SKM-1 treated with dmso at 0.1 percent for 144 hours (cell line): ENCODE measurements around the gene ETV3L.

ENCODE experiments used
- DNase-seq: peaks from one replicate; lab custom pipeline; 2025; ENCODE audit not compliant: unreplicated experiment; lab: John Stamatoyannopoulos, UW

ETV3L gene

DNA sequence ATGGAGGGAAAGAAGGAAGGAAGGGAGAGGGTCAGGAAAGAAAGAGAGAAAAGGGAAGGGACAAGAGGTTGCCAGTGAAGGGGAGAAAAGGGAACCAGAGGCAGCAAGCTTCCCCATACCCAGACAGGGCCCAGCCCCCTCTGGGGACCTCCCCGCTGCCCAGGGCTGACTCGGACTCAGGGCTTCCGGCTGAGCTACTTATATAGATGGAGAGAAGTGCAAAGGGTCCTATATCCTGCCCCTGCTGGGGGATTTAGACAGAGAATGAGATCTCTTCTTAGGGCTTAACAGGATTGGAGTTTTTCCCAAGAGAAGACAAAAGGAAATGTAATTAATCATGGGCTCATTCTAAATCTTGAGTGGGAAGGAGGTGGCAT lies at the start of gene ETV3L:
Gene ETV3L, minus strand, starts transcription at position 176 of the 377 bp plus-strand sequence. CDS start 285 bp downstream, outside the sequence.
- DNase-seq: peak; percentile 75

DNA sequence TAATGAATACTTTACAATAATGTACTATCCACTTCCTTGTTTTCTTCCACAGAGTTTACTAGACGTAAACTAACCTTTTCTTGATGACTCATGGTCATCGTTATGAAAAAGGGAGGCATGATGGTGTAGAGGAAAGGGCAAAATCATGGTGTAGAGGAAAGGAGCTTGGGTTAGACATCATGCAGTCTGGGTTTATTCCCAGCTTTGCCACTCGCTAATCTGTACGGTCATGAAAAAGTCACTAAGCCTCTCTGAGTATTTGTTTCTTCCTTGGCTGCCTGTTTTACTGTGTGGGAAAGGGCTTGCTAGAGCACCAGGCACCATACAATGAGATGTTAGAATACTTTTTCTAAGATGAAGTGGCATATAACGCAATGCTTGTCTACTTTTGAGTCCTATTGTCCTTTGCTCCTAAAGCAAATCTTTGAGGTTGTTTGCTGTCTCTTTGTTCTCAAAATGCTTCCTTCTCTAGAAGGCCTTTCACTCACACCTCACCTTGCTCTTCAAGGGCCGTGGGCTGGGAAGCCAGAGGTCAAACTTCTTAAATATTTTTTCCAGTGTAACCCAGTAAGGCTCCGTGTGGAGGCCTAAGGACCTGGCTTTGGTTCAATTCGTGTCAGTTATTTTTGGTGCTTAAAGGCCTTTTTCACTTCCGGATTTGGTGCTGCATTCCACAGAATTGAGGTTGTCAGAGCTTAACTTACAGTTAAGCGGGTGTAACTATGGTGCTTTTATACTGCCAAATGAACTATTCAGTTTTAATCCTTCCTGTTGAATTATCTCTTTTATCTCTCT lies 48.5 kb upstream of the ETV3L start:
- peak; percentile 26 for DNase-seq

DNA sequence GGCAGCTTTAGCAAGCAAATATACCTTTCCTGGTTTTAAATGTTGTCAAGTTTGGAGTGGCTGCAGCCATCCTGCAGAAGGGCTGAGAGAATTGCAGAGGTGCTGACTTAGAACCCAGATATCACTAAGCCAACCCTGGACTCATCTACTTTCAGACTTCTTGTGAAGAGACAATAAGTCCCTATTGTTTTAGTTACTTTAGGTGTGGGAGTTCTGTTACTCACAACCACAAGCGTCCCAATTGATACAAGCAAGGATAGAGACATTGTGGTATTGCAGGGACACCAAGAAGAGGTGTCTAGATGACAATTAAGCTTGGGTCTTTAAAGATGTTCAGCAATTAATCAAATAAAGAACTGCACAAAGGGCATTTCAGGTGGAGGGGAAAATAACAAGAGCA lies 47.4 kb upstream of the ETV3L start:
- DNase-seq: no peak

DNA sequence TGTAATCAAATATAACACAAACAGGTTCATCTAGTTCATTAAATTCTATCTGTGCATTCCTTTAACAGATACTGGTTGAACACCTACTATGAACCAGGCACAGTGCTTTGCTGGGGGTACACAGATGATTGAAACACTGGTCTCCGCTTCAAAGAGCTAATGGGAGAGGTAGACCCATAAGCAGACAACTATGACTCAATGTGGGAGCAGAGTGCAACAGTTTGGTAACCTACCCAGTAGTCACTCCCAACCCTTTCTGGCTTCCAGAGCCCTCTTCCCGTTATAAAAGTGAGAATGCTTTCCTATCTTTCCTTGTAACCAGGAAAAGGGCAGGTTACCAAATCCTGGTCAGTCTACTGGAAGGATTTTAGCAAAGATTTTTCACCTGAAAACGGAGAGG lies 46.6 kb upstream of the ETV3L start:
- no peak for DNase-seq

DNA sequence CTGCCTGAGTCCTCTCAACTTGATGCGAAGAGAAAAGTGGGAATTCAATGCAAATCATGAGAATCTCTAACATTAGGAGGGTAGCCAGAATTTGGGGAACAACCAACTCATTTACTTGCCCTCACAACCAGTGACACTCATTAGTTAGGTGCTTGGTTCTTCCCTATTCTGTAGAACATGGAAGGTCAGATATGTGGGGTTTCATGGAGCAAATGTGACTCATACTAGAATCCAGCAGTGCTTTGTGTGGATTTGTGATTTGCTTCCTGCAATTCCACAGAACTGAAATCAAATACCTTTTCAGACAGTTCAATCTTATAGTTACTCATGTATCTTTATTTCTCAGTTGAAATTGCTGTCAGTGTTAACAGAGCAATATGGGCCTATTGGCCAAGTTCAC lies 45.5 kb upstream of the ETV3L start:
- no peak for DNase-seq

DNA sequence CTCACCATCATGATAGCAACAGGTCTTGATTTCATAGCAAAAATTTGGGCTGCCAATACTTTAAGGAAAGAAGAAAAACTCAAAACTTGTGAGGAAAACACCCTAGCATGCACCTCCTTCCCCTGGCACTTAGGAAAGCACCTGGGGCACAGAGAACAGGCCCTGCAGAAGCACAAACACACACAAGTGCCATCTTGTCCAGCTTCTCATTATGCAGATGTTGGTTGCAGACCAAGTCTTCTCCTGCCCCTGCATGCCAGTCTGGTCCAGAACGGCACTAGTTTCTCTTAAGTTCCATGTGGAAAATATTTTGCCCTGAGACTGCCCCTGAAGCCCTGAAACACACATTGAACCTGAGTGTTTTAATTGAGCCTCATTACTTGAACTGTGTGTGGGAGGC lies 44.9 kb upstream of the ETV3L start:
- no peak for DNase-seq

DNA sequence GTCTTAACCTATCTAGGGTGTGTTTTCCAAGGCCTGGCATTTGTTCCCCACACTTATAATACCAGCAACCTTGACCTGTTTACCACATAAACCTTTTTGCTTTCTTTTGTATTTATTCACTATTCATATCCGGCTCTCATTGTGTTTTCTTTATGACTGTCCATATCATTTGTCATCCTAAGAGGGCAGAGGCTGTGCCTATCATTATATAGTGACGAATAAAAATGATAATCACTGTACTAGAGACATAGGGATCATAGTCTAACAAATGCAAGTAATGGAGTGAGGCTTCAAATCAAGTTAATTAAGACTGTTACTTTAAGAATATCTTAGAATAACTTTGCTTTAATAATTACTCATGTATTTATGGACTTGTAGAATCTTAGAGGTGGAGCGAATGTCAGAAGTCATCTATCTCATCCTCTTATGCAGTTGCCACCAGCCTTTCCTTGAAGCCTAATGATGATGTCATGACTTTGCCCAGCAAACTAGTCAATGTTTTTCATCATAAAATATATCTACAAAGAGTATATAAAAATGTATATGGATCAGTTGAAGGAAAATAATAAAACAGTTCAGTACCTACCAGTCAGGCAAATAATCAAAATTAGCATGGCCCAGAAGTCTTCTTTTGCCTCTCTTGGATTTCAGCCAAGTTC lies 43.3 kb upstream of the ETV3L start:
- DNase-seq: no peak

DNA sequence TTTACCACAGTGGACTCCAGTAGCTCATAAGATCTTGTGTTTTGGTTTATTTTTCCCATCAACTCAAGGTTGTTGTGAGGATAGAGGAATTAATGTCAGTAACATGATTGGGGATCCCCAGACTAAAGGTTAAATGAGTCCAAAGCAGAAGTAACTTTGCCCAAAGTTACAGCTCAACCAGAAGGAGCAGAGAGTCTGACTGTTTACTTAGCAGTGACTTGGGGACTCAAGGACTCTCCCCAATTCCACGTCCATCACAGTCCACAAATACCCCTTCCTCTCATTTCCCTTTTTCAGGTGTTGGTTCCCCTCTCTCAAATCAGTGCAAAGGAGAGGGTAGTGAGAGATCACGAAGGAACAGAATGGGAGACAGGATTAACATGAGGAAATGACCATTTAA lies 42.6 kb upstream of the ETV3L start:
- DNase-seq: no peak

DNA sequence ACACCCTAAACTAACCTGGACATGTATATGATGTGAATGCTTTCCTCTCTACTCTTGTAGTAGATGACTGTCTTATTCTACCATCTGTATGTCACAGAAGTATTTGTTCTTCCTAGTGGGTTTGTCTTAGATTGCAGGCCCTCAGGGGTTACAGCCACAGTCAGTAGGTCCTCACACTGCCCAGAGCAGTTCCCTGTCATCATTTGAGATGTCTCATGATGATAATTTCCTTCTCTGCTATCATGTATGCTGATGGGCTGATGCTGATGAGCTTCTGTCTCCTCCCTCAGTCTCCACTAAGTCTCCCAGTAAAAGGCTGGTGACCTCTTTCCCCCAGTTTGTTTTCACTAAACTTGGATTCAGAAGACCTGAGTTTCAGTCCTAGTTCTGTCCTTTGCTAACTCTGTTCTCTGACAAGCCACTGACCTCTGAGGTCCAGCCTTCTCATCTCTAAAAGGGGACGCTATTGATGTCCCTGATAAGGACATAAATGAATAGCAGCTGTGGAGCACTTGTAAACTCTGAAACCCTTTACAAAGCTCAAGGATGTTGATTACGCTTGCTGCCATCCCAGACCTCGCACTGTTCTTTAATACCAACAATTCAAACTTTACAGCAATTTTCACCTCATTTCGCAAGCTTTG lies 41.7 kb upstream of the ETV3L start:
- DNase-seq: no peak

DNA sequence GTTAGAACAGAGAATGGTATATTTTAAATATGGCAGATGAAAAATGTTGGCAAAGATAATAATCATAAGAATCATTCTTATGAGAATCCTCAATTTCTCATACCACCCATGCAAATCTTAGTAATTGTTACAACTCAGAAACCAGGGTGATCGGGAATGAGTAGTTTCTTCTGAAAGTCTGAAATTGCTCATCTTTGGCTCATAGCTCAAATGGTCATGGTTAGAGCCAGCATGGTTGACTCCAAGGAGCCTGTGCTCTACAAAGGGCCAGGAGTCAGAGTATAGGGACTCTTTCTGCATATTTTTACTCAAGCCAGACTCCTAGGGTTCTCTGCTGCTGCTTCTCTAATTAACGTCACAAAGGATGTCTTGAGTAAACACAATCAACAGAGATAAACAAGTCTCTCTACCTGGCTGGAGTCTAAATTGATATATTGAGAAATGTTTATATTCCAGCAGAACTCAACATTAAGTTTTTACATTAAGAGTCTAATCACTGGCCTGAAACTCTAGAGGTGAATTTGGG lies 40.5 kb upstream of the ETV3L start:
- no peak for DNase-seq

DNA sequence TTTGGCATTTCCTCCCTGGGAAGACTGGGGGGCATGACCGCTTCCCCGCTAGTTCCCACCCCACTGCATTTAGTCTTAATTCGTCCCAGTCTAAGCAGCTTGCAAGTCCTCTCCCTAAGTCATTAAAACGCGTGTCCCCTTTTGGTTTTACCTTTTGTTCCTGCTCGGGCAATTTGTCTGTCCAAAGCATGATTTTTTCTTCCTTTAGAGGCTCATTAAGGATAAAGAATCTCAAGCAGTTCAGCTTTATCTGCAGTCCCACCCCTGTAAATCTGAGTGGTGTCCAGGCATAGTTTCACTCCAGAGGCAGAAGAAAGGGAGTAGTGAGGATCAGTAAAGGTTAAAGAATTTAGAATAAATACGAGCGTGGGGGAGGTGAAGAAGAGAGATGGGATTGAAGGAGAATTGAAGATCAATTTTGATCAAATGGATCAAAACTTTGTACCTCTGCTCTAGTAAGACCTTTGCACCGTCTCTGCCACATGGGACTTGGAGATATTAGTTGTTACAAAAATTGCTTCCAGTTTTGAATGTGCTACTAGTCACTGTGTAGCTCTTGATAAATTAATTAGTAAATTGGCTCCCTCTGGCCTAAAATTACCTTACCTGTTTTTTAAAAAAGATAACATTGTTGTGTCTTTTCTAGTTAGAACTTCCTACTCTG lies 39.6 kb upstream of the ETV3L start:
- no peak for DNase-seq

DNA sequence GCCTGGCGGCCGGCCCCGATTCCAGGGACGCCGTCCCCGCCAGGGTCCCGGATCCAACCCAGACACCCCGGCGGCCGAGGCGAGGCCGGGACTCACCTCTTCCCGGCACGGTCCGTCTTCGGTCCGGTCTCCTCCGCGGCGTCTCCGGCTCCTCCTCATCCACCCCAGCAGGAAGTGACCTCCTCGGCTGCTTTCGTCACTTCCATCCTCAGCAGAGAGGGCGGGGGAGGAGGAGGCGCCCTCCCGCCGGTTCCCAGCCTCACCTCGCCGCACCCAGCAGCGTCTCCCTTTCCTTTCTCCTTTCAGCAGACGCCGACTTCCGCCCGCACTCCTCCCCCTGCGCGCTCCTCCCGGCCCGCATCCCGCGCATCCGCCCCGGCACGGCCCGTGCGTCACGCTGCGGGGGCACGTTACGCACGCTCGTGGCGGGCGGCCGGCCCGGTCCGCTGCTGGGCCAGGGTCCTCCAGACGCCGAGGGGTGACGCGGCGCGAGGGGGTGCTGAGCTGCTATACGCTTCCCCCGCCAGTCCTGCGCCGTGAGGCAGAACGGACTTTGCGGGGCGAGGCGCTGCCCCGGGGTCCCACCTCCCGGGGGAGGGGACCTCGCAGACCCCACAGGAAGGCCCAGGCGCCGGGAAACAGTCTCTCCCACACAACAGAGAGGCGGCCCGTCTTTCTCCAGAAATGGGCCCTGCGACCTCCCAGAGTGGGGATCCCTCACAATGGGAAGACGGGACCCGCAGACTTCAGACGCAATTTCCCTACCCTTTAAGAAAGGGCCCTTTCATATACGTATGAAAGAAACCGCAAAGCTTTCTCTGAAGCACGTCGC lies 38.8 kb upstream of the ETV3L start, which contains the start of gene ETV3:
Gene ETV3, minus strand, starts transcription at position 176 of the 832 bp plus-strand sequence. CDS start 2,043 bp downstream, outside the sequence.
- peak; percentile 98 for DNase-seq

DNA sequence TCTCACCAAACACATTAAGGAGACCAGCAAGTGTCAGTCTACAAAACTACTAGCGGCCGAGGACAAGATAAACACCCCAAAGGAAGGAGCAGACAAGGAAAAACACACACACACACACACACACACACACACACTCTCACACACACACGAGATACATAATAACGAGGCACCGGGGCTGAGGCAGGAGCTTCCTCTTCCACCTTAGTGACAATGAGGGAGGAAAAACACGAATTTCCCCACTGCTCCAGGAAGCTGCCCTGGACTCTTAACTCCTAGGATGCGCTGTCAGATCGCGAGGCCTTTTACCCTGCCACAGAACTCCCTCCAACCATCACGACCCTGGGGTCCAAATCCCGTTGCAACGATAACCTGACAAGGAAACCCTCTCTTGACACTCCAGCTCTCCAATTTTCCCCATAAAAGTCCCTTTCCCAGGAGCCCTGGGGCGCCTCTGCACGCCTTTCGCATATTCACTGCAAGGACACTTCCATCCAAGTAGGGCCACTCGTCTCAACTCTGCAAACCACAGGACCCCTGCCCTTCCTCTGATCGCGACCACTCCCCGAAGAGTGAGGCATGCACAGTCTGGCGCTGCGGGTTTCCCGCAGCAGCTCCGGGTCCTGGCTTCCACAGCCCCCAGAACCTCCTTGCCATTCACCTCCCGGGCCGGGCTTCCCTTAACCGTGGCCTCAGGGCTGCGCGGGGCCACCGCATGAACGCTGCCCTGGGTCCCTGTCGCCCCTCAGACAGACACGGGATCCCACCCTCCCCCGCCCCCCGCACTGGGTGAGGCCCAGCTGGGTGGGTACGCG lies 38.0 kb upstream of the ETV3L start:
- peak; percentile 50 for DNase-seq

DNA sequence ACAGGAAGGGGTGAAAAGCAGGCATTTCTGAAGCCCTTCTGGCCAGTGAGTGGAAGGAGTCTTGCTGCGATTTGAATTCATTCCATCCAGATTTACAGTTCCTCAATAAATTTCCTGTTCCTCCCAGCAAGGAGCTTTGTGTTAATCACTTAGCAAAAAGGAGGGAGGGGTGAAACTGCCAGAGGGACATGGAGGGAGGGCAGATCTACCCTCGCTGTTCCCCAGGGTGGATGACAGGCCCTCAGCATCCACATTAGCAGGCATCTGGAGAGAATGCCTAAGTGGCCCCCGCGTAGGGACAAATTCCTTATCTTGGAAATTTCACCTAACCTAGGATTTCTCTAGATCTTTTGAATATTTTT lies 37.4 kb upstream of the ETV3L start:
- DNase-seq: no peak

DNA sequence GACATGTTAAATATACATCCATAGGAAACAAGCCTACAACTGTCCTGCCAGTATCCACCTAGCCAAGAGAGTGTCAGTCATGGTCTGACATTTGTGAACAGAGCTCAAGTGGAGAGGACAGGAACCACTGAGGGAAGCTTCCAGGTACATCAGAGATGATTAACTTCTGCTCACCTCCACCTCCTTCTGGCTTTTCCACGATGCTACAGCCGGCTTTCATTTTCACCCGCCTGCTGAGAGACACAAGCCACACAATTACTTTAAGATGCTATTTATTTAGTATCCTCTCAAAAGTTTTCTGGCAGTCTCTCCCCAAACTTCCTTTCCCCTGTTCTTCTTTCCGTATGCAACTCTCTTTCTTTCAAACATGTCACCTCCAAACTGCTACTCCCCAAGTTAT lies 36.5 kb upstream of the ETV3L start:
- no peak for DNase-seq

DNA sequence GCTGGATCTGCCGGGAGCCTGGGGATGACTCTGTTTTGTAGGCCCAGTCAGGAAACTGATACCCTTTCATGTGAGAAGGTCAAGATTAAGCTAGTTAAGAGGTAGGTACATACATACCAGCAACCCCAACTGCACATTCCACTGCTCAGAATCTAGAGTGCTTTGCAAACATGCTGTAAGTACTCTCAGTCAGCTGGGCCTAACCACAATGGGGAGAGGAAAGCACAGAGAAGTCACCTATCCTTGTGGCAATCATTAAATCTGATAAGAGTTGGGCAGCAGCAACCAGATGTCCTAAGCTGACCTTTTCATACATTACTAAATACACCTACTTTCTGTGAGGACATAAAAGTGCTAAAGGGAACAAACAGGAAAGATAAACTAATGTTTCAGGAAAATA lies 36.0 kb upstream of the ETV3L start:
- DNase-seq: no peak

DNA sequence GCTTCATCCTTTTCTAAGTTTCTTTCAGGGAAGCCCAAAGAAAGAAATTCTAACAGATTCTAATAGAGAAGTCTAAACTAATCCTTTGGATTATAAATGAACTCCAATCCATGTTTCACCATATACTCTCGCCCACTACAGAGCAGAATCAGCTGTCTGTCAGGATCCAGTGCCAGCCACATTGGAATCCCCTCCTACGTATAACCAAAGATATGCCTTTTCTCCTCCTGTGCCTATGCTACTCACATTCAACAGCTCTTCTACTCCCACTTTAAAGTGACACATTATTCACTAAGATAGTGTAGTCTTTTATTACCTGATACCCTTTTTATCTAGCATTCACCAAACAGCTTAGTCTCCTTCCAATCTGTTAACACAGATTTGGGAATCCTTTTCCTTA lies 35.5 kb upstream of the ETV3L start:
- no peak for DNase-seq

DNA sequence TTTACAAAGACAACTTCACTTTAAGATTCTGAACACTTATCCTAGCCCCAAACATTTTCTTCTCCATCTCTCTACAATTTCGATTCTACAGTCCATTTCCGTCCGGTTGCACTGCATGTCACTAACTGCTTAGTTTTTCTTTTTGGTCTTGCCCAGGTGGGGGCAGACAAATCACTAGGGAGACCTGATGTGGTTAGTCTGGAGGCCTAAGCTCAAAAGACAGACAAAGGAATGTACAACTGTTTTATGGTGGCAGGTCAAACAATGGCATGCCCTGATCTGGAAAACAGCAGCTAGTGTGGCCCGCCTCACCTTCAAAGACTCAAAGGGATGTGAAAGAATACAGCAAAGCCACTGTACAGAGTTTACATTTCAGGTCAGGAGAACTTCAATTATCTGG lies 34.8 kb upstream of the ETV3L start:
- no peak for DNase-seq

DNA sequence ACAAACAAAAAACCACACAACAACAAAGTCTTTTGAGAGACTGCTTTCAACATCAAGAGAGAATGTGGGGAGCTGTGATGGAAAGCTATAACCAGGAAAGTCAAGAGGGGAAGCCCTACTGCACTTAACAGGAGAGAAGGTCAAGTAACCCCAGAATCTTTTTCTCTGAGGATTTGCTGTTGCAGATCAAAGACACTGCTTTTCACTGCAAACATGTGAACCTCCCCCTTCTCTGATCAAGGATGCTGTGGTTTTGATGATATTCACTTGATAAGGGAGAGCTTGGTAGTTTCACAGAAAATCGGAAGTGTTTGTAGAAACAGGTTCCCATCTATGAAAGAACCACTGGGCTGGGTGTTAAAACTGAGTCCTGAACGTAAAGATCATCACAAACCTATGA lies 33.8 kb upstream of the ETV3L start:
- no peak for DNase-seq
